ENCODE data around the gene OCEL1.

Gene OCEL1

DNA sequence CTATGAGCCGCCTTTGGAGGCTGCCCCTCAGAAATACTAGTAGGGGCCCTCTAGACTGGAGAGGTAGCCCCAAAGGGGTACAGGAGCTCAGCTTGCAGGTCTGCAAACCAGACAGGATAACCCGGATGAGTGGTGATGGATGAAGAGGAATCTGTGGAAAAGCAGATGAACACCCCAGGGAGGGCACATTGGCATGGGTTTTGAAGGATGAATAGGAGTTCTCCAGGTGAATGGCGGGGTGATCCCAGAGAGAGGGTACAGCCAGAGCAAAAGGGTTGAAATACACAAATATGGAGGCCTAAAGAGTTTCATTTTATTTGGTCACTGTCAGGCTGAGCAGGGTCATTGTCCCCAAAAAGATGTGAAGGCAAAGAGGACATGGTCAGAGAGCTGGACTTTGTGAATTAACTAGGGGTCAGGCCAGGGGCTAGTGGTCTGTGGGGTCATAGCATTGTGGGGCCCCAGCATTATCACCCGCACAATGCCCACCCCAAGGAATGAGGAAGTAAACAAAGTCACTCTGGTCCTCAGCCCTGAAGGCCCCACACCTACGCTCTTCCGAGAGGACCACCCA is 14.9 kb downstream of the OCEL1 start:
- DNase-seq (ENCODE audit: low read depth), result no peak
- TF ChIP-seq, protein P1, sequence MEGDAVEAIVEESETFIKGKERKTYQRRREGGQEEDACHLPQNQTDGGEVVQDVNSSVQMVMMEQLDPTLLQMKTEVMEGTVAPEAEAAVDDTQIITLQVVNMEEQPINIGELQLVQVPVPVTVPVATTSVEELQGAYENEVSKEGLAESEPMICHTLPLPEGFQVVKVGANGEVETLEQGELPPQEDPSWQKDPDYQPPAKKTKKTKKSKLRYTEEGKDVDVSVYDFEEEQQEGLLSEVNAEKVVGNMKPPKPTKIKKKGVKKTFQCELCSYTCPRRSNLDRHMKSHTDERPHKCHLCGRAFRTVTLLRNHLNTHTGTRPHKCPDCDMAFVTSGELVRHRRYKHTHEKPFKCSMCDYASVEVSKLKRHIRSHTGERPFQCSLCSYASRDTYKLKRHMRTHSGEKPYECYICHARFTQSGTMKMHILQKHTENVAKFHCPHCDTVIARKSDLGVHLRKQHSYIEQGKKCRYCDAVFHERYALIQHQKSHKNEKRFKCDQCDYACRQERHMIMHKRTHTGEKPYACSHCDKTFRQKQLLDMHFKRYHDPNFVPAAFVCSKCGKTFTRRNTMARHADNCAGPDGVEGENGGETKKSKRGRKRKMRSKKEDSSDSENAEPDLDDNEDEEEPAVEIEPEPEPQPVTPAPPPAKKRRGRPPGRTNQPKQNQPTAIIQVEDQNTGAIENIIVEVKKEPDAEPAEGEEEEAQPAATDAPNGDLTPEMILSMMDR (IDR thresholded peaks at IDR 0.05; ENCODE audit: insufficient read depth, low read depth, low read length, missing control alignments), result no peak
- no peak overlapping the region for H3K4me3 ChIP-seq (ENCODE audit: low read depth, low read length)

DNA sequence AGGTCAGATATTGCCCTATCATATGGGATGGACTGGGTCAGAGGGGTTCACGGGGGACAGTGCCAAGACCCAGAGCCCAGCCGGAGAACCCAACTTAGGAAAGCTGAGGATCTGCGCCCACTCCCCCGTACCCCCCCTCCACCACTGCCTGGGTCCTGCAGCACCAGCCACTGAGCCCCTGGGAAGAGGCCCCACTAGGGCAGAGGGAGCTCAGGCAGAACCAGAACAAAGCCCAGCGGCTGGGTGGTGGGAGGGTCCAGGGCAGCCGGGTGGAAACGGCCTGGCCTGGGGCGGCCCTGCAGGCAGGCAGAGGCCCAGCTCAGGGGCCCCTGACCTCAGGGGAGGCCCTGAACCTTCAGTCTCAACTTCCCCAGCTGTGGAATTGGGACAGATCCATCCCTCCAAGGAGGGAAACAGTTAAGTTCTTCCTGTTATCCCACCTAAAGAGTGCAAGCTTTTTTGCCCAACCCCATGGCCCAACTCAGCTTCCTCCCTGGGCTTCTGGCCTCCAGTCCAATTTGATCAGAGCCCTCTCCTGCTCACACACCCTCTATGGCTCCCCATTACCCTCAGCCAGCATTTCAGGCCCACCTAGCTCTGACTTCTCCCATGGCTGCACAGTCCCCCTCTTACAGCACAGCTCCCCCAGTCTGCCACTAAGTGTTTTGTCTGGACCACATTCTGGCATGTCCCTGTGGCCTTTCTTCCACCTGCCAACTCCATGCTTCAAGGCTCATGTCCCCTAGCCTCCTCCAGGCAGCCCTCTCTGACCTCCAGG is 16.6 kb downstream of the OCEL1 start:
- TF ChIP-seq, protein P1 (IDR thresholded peaks at IDR 0.05; ENCODE audit: insufficient read depth, low read depth, low read length, missing control alignments), result no peak
- no peak overlapping the region for H3K4me3 ChIP-seq (ENCODE audit: low read depth, low read length)
- no peak for DNase-seq (ENCODE audit: low read depth)

DNA sequence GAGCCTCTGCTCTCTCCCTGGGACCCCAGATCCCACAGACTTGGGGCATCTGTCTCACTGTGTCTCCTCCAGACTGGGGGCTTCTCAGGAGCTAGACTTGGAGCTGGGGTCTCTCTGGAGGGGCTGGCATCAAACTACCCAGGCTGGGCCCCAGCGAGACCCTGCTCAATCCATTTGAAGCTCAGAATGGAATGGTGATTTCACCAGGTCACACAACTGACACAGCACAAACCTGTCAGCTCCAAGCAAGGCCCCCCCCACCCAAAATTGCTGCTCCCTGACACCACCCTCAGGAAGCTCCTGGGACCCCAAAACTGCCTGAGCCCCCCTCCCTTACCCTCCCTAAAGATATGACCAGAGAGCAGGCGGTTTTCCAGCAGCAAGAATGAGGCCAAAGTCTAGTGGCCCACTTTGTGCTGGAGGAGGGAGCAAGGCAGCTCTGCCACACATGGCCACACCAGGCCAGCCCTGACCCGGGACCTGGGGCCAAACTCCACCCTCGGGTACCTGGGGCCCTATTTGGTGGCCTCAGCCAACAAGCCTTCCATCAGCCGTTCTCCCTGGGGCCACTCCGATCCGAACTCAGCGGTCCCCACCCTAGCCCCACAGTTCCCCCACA is 17.3 kb downstream of the OCEL1 start:
- TF ChIP-seq, protein P1 (IDR thresholded peaks at IDR 0.05; ENCODE audit: insufficient read depth, low read depth, low read length, missing control alignments), result no peak
- no peak overlapping the region for H3K4me3 ChIP-seq (ENCODE audit: low read depth, low read length)
- no peak for DNase-seq (ENCODE audit: low read depth)

DNA sequence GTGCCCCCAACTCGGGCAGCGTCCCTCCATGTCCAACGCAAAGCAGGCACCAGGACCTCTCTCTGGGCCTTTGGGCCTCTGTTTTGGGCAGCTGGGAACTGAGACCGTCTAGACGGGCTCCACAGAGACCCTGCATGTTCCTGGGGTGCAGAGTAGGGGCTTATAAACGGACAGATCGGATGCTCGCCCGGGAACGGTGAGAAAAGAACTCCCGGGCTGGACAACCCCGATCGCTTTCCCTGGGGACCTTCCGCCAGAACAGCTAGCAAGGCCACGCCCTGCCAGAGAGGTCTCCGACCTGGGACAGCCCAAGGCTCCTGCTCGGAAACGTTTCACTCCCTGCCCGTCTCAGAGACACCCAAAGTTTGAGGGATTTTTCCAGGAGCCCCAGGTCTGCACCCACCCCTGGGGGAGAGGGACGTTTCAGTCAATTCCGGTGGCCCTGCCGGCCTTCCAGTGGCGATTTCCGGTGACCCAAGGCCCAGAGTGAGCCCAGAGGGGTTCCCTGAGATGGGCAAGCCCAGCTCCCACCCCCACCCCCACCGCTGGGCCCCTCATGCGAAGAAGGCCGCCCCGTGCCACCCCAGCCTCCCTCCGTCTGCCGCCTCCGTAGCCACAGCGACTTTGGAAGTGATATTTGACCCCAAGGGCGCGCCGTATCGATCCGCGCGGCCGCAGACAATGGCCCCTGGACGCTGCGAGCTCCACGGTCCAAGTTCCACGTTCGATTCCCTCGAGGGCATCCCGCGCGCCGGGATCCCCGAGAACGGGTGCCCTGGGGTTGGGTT is 18.0 kb downstream of the OCEL1 start:
- TF ChIP-seq, protein P1 (IDR thresholded peaks at IDR 0.05; ENCODE audit: insufficient read depth, low read depth, low read length, missing control alignments), result no peak
- H3K4me3 ChIP-seq (ENCODE audit: low read depth, low read length), result peak overlapping the region; percentile 49
- DNase-seq (ENCODE audit: low read depth), result no peak

GRCh38 chr19:17244618-17245534 is 18.9 kb downstream of the OCEL1 start:
- DNase-seq (ENCODE audit: low read depth), result no peak
- H3K4me3 ChIP-seq (ENCODE audit: low read depth, low read length), result peak overlapping the region; percentile 49
- TF ChIP-seq, protein P1 (IDR thresholded peaks at IDR 0.05; ENCODE audit: insufficient read depth, low read depth, low read length, missing control alignments), result no peak

DNA sequence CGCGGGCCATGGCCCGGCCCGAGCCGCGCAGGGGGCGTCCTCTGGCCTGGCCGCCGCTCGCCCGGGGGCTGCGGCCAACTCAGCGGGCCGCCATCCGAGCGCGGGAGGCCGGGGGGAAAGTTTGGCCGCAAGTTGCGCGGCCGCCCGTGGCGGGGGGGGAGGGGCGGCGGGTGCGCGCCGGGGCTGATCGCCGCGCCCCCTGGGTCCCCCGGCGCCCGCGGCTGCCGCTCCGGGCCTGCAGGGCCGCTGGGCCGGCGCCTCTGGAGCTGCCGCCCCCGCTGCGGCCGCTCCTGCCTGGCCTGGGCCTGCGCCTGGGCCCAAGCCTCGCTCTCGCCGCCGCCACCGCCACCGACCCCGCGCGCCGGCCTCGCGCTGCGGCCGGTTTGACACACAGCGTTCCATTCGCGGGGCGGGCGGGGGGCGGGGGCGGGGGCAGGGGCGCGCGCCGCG is 19.5 kb downstream of the OCEL1 start, which contains the start of gene NR2F6:
NR2F6 (minus strand) TSS at position 385 of the 450 bp plus-strand sequence. CDS start 699 bp downstream, outside the sequence.
- TF ChIP-seq, protein P1 (IDR thresholded peaks at IDR 0.05; ENCODE audit: insufficient read depth, low read depth, low read length, missing control alignments), result no peak

More for the DNA sequence above, 19.5 kb downstream of the OCEL1 start, which contains the start of gene NR2F6:
- no peak for DNase-seq (ENCODE audit: low read depth)
- peak within 1 kb of the TSS; percentile 70 for H3K4me3 ChIP-seq (ENCODE audit: low read depth, low read length)

All from GM12865 (cell line).